ENCODE data around the gene ARHGDIG. TPM values are rescaled to one million over a fixed set of nuclear protein-coding genes. Genes with fewer than 3 reads are reported as not detected.

The ARHGDIG gene
- total RNA-seq, 1 donor from 2014 or later = not detected

DNA sequence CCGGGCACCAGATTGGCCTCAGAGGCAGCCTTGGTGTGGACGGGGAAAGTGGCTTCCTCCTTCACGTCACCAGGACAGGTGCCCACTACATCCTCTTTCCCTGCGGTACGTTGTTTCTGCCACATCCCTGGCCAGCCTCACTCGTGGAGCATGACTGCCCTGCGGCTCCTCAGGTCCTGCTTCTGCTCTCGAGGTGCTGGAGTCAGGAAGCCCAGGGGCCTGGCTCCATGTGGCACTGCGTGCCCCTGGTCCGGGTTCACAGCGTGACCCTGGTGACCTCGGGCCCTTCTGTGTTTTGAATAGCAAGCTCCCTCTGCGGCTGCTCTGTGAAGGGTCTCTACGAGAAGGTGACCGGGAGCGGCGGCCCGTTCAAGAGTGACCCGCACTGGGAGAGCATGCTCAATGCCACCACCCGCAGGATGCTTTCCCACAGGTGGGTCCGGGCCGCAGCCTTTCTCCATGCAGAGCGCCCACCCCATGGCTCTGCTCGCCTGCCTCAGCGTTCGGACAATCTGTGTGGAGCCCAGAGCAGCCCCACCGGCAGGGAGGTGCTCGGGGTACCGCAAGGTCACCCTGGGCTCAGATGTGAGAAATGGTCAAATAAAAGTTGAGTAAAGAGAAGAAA is 18.2 kb upstream of the ARHGDIG start:
- Histone ChIP-seq H4K20me1 (ENCODE audit: low read depth) (no peaks in the 10 kb centered on the region), H3K4me2 (no peak overlapping the region), H3K4me1 (no peaks in the 10 kb centered on the region), H3K79me2 (ENCODE audit: low read depth) (no peaks in the 10 kb centered on the region), H2AFZ (replicated peaks) (no peak overlapping the region), H3F3A (ENCODE audit: low read depth) (peaks cover 5% of the 10 kb centered on the region), H3K9ac (no peak overlapping the region), H3K4me3 (no peak overlapping the region), H3K9me3 (ENCODE audit: low read depth) (no peaks in the 10 kb centered on the region), H3K36me3 (no peaks in the 10 kb centered on the region), H3K27me3 (no peaks in the 10 kb centered on the region), H3K27ac (no peak overlapping the region)
- Mint-ChIP-seq H3K4me3 (no peak overlapping the region), H3K36me3 (peaks cover 18% of the 10 kb centered on the region), H3K27ac (no peak overlapping the region), H3K4me1 (no peaks in the 10 kb centered on the region), H3K9me3 (no peaks in the 10 kb centered on the region), H3K27me3 (ENCODE audit: insufficient read depth, low read depth) (peaks cover 3% of the 10 kb centered on the region)
- TF ChIP-seq EZH2phosphoT487 (IDR thresholded peaks at IDR 0.05) (no peak), EZH2 (IDR thresholded peaks at IDR 0.05) (no peak)
- TF ChIP-seq, protein P1, sequence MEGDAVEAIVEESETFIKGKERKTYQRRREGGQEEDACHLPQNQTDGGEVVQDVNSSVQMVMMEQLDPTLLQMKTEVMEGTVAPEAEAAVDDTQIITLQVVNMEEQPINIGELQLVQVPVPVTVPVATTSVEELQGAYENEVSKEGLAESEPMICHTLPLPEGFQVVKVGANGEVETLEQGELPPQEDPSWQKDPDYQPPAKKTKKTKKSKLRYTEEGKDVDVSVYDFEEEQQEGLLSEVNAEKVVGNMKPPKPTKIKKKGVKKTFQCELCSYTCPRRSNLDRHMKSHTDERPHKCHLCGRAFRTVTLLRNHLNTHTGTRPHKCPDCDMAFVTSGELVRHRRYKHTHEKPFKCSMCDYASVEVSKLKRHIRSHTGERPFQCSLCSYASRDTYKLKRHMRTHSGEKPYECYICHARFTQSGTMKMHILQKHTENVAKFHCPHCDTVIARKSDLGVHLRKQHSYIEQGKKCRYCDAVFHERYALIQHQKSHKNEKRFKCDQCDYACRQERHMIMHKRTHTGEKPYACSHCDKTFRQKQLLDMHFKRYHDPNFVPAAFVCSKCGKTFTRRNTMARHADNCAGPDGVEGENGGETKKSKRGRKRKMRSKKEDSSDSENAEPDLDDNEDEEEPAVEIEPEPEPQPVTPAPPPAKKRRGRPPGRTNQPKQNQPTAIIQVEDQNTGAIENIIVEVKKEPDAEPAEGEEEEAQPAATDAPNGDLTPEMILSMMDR (IDR thresholded peaks at IDR 0.05) = no peak
- DNase-seq (ENCODE audit: low spot score) = no peak

DNA sequence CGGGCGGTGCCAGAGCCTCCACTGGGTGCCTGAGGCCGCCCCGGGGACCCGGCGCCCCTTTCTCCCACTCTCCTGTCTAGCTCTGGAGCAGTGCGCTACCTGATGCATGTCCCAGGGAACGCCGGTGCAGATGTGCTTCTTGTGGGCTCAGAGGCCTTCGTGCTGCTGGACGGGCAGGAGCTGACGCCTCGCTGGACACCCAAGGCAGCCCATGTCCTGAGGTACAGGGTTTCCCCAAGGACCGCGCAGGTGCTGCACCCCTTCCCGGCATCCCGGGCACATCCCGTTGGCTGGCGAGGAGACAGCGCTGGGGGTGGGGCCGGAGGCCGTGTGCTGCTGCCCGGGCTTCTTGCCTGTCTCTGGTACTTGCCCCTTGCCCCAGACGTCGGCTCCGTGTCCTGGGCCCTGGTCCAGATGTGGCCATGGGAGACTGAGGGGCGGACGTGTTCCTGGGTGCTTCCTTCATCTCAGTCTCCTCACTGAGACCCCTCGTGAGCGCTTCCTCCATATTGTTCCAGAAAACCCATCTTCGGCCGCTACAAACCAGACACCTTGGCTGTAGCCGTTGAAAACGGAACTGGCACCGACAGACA is 17.1 kb upstream of the ARHGDIG start:
- Histone ChIP-seq H4K20me1 (ENCODE audit: low read depth) (no peaks in the 10 kb centered on the region), H3K4me2 (no peak overlapping the region), H3K27me3 (no peaks in the 10 kb centered on the region), H2AFZ (replicated peaks) (no peak overlapping the region), H3K4me1 (no peaks in the 10 kb centered on the region), H3K27ac (no peak overlapping the region), H3K79me2 (ENCODE audit: low read depth) (no peaks in the 10 kb centered on the region), H3K36me3 (no peaks in the 10 kb centered on the region), H3F3A (ENCODE audit: low read depth) (peaks cover 15% of the 10 kb centered on the region), H3K4me3 (no peak overlapping the region), H3K9me3 (ENCODE audit: low read depth) (no peaks in the 10 kb centered on the region), H3K9ac (no peak overlapping the region)
- H3K27me3 Mint-ChIP-seq (ENCODE audit: insufficient read depth, low read depth) = peaks cover 8% of the 10 kb centered on the region
- peaks cover 4% of the 10 kb centered on the region for H3K4me1 Mint-ChIP-seq
- no peak overlapping the region for H3K27ac Mint-ChIP-seq
- no peaks in the 10 kb centered on the region for H3K9me3 Mint-ChIP-seq
- no peak for DNase-seq (ENCODE audit: low spot score)
- no peak for TF ChIP-seq EZH2phosphoT487 (IDR thresholded peaks at IDR 0.05)
- TF ChIP-seq EZH2 (IDR thresholded peaks at IDR 0.05) = no peak
- TF ChIP-seq, protein P1 (IDR thresholded peaks at IDR 0.05) = no peak
- peaks cover 15% of the 10 kb centered on the region for H3K36me3 Mint-ChIP-seq
- no peak overlapping the region for H3K4me3 Mint-ChIP-seq

DNA sequence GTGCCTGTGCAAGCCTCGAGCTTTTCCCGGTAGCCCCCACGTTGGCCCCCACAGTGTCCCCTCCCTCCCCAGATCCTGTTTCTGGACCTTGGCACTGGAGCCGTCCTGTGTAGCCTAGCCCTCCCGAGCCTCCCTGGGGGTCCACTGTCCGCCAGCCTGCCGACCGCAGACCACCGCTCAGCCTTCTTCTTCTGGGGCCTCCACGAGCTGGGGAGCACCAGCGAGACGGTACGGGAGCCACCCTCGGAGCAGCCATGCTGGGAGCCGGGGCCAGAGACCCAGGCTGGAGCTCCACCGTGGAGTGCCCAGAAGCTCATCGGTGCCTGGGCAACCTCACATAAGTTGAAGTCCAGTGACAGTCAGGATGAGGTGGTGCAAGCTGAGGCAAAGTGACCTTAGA is 16.4 kb upstream of the ARHGDIG start:
- Histone ChIP-seq H3K79me2 (ENCODE audit: low read depth) (no peaks in the 10 kb centered on the region), H3K4me3 (no peak overlapping the region), H3K4me1 (no peaks in the 10 kb centered on the region), H2AFZ (replicated peaks) (no peak overlapping the region), H3K36me3 (no peaks in the 10 kb centered on the region), H3K9me3 (ENCODE audit: low read depth) (no peaks in the 10 kb centered on the region), H3K9ac (no peak overlapping the region), H3K27me3 (no peaks in the 10 kb centered on the region), H3K27ac (no peak overlapping the region), H3F3A (ENCODE audit: low read depth) (peaks cover 19% of the 10 kb centered on the region), H4K20me1 (ENCODE audit: low read depth) (no peaks in the 10 kb centered on the region), H3K4me2 (no peak overlapping the region)
- TF ChIP-seq, protein P1 (IDR thresholded peaks at IDR 0.05) = no peak
- TF ChIP-seq EZH2 (IDR thresholded peaks at IDR 0.05) (no peak), EZH2phosphoT487 (IDR thresholded peaks at IDR 0.05) (no peak)
- no peak overlapping the region for H3K4me3 Mint-ChIP-seq
- peaks cover 7% of the 10 kb centered on the region for H3K4me1 Mint-ChIP-seq
- H3K27me3 Mint-ChIP-seq (ENCODE audit: insufficient read depth, low read depth) = peaks cover 8% of the 10 kb centered on the region
- H3K9me3 Mint-ChIP-seq = no peaks in the 10 kb centered on the region
- H3K27ac Mint-ChIP-seq = no peak overlapping the region
- peaks cover 14% of the 10 kb centered on the region for H3K36me3 Mint-ChIP-seq
- DNase-seq (ENCODE audit: low spot score) = no peak
